Measurements from ENCODE around the gene RRAS2.

DNA sequence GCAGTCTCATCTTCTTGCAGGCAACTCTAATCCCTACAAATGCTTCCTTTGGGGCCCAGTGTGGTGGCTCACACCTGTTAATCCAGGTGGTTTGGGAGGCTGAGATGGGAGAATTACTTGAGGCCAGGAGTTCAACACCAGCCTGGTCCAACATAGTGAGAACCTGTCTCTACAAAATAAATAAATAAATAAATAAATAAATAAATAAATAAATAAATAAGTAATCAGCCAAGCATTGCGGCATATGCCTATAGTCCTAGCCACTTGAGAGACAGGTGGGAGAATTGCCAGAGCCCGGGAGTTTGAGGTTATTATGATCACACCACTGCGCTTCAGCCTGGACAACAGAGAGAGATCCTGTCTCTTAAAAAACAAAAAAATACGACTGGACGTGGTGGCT, 34.1 kb upstream of the RRAS2 start:
- TF ChIP-seq, protein P1, sequence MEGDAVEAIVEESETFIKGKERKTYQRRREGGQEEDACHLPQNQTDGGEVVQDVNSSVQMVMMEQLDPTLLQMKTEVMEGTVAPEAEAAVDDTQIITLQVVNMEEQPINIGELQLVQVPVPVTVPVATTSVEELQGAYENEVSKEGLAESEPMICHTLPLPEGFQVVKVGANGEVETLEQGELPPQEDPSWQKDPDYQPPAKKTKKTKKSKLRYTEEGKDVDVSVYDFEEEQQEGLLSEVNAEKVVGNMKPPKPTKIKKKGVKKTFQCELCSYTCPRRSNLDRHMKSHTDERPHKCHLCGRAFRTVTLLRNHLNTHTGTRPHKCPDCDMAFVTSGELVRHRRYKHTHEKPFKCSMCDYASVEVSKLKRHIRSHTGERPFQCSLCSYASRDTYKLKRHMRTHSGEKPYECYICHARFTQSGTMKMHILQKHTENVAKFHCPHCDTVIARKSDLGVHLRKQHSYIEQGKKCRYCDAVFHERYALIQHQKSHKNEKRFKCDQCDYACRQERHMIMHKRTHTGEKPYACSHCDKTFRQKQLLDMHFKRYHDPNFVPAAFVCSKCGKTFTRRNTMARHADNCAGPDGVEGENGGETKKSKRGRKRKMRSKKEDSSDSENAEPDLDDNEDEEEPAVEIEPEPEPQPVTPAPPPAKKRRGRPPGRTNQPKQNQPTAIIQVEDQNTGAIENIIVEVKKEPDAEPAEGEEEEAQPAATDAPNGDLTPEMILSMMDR (IDR thresholded peaks at IDR 0.05), result no peak
- TF ChIP-seq POLR2A (IDR thresholded peaks at IDR 0.05), result no peak
